ENCODE results near the gene CHD8.

CHD8 gene

DNA sequence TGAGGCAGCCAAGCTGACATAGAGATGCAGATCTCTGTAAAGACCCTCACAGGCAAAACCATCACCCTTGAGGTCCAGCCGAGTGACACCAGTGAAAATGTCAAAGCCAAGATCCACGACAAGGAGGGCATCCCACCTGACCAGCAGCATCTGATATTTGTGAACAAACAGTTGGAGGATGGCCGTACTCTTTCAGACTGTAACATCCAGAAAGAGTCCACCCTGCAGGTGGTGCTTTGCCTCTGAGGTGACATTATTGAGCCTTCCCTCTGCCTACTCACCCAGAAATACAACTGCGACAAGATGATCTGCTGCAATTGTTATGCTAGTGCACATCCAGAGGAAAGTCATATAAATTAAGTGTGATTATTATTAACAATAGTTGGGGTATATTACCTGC, 57.0 kb downstream of the CHD8 start:
- Histone ChIP-seq H3K79me2 (ENCODE audit: insufficient read depth, low read length) (no peaks in the 10 kb centered on the region), H3K36me3 (ENCODE audit: low read length) (peaks cover 73% of the 10 kb centered on the region), H3K4me3 (ENCODE audit: insufficient read depth, low read length, poor library complexity, severe bottlenecking) (no peak overlapping the region), H3F3A (ENCODE audit: insufficient read depth) (0 out of 2 replicates have a peak, but pooled peaks cover 4% of the 10 kb centered on the region), H3K27ac (ENCODE audit: low read depth, low read length) (no peak overlapping the region), H3K9ac (ENCODE audit: low read length) (no peak overlapping the region), H3K27me3 (ENCODE audit: low read length) (no peaks in the 10 kb centered on the region), H4K20me1 (ENCODE audit: low read depth, low read length) (no peaks in the 10 kb centered on the region), H3K9me3 (ENCODE audit: insufficient read depth, low read length) (no peaks in the 10 kb centered on the region), H3K9me2 (replicated peaks; ENCODE audit: insufficient read depth, low read length) (no peaks in the 10 kb centered on the region), H2AFZ (ENCODE audit: low read depth, low read length, severe bottlenecking) (no peak overlapping the region), H3K4me2 (ENCODE audit: low read depth, low read length, poor library complexity, severe bottlenecking) (no peak overlapping the region)
- no peak for TF ChIP-seq EZH2phosphoT487 (conservative IDR thresholded peaks at IDR 0.05; ENCODE audit: low read length)

DNA sequence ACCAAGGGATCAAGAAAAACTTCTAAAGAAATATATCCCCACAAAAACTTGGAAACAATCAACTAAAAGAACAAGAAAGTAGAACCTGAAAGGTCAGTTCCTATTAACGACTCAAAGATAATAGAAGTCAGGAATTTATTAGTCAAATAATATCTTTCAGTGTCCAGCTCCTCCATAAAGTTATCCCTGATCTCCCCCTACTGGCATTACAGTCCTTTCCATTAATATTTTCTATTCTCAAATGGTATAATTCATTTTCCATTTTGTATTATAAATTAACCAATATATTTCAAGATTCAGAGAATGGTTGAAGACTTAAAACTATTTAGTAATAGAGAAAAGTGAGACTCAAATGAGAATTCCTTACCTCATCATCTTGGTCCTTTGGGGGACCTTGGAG, 60.5 kb downstream of the CHD8 start:
- H3K27ac ChIP-seq (ENCODE audit: low read depth, low read length): no peak overlapping the region
- TF ChIP-seq, protein P1, sequence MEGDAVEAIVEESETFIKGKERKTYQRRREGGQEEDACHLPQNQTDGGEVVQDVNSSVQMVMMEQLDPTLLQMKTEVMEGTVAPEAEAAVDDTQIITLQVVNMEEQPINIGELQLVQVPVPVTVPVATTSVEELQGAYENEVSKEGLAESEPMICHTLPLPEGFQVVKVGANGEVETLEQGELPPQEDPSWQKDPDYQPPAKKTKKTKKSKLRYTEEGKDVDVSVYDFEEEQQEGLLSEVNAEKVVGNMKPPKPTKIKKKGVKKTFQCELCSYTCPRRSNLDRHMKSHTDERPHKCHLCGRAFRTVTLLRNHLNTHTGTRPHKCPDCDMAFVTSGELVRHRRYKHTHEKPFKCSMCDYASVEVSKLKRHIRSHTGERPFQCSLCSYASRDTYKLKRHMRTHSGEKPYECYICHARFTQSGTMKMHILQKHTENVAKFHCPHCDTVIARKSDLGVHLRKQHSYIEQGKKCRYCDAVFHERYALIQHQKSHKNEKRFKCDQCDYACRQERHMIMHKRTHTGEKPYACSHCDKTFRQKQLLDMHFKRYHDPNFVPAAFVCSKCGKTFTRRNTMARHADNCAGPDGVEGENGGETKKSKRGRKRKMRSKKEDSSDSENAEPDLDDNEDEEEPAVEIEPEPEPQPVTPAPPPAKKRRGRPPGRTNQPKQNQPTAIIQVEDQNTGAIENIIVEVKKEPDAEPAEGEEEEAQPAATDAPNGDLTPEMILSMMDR (IDR thresholded peaks at IDR 0.05; ENCODE audit: insufficient read depth, low read length, poor library complexity, severe bottlenecking): no peak
- TF ChIP-seq EZH2phosphoT487 (conservative IDR thresholded peaks at IDR 0.05; ENCODE audit: low read length): no peak
- no peaks in the 10 kb centered on the region for H3K9me3 ChIP-seq (ENCODE audit: insufficient read depth, low read length)
- H2AFZ ChIP-seq (ENCODE audit: low read depth, low read length, severe bottlenecking): no peak overlapping the region
- H3K4me2 ChIP-seq (ENCODE audit: low read depth, low read length, poor library complexity, severe bottlenecking): no peak overlapping the region
- no peak overlapping the region for H3K4me3 ChIP-seq (ENCODE audit: insufficient read depth, low read length, poor library complexity, severe bottlenecking)
- H3K79me2 ChIP-seq (ENCODE audit: insufficient read depth, low read length): no peaks in the 10 kb centered on the region
- H4K20me1 ChIP-seq (ENCODE audit: low read depth, low read length): no peaks in the 10 kb centered on the region
- H3K9ac ChIP-seq (ENCODE audit: low read length): no peak overlapping the region
- no peaks in the 10 kb centered on the region for H3K27me3 ChIP-seq (ENCODE audit: low read length)
- H3F3A ChIP-seq (ENCODE audit: insufficient read depth): 0 out of 2 replicates have a peak, but pooled peaks cover 4% of the 10 kb centered on the region
- peaks cover 64% of the 10 kb centered on the region for H3K36me3 ChIP-seq (ENCODE audit: low read length)
- H3K9me2 ChIP-seq (replicated peaks; ENCODE audit: insufficient read depth, low read length): no peaks in the 10 kb centered on the region

DNA sequence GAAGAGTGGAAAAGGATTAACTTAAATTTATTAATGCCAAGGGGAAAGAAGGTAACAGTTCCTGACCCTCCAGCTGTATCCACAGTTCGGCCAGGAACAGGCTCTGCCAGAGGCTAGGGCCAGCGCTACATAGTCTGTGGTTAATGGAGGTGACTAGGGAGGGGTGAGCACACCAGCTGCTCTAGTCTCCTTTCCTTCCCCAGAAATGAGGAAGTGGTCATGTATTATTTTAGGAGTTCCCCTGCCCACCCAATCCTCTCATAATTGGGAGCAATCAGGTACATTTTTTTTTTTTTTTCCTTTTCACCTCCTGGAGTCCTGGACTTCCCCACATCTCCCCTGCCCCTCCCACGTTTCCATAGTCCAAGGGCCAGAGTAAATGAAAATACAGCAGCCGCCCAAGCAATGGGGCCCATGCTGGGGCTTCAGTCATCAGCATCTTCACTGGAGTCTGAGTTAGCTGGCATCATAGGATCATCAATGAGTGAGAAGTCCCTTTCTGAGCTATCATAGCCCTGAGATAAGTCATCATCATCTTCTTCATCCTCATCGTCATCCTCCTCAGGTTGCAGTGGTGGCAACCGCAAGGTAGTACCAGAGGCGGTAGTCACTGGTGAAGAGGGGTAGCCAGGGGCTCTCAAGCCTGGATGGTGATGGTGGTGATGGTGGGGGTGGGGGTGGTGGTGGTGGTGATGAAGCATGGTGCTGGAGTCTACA, 70.6 kb downstream of the CHD8 start:
- peak overlapping the region; percentile 94 for H3K4me2 ChIP-seq (ENCODE audit: low read depth, low read length, poor library complexity, severe bottlenecking)
- no peaks in the 10 kb centered on the region for H3K9me2 ChIP-seq (replicated peaks; ENCODE audit: insufficient read depth, low read length)
- H3K9me3 ChIP-seq (ENCODE audit: insufficient read depth, low read length): no peaks in the 10 kb centered on the region
- peak overlapping the region; percentile 85 for H3K4me3 ChIP-seq (ENCODE audit: insufficient read depth, low read length, poor library complexity, severe bottlenecking)
- peaks cover 37% of the 10 kb centered on the region for H3F3A ChIP-seq (ENCODE audit: insufficient read depth)
- peak overlapping the region; percentile 89 for H3K9ac ChIP-seq (ENCODE audit: low read length)
- peak overlapping the region; percentile 89 for H3K27ac ChIP-seq (ENCODE audit: low read depth, low read length)
- peaks cover 3% of the 10 kb centered on the region for H4K20me1 ChIP-seq (ENCODE audit: low read depth, low read length)
- H3K36me3 ChIP-seq (ENCODE audit: low read length): peaks cover 21% of the 10 kb centered on the region; the same call in 1 of the 2 replicates
- TF ChIP-seq, protein P1 (IDR thresholded peaks at IDR 0.05; ENCODE audit: insufficient read depth, low read length, poor library complexity, severe bottlenecking): no peak
- no peak for TF ChIP-seq EZH2phosphoT487 (conservative IDR thresholded peaks at IDR 0.05; ENCODE audit: low read length)
- H3K27me3 ChIP-seq (ENCODE audit: low read length): no peaks in the 10 kb centered on the region
- no peak overlapping the region for H2AFZ ChIP-seq (ENCODE audit: low read depth, low read length, severe bottlenecking)
- H3K79me2 ChIP-seq (ENCODE audit: insufficient read depth, low read length): peaks cover 35% of the 10 kb centered on the region

DNA sequence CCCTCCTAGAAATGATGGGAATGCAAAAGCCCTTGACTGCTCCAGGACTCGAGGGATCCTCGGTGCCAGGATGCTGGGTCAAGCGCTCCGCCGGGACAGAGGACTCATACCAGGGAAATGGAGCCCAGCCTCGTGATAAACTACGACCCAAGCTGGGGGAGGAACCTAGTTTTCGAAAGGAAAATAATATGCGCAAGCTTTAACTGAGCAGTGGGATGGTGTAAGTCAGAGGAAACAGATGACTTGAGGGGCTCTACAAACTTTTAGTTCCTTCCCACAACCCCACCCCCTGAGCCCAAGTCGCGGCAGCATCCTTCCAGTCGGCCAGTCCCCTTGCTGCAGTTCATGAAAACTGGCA, 71.5 kb downstream of the CHD8 start:
- Histone ChIP-seq H3K27ac (ENCODE audit: low read depth, low read length) (peak overlapping the region; percentile 89), H3F3A (ENCODE audit: insufficient read depth) (peaks cover 34% of the 10 kb centered on the region), H3K9me3 (ENCODE audit: insufficient read depth, low read length) (no peaks in the 10 kb centered on the region), H3K27me3 (ENCODE audit: low read length) (no peaks in the 10 kb centered on the region), H4K20me1 (ENCODE audit: low read depth, low read length) (peaks cover 3% of the 10 kb centered on the region), H3K4me3 (ENCODE audit: insufficient read depth, low read length, poor library complexity, severe bottlenecking) (peak overlapping the region; percentile 85), H2AFZ (ENCODE audit: low read depth, low read length, severe bottlenecking) (peak overlapping the region; percentile 87), H3K79me2 (ENCODE audit: insufficient read depth, low read length) (peaks cover 44% of the 10 kb centered on the region), H3K36me3 (ENCODE audit: low read length) (peaks cover 15% of the 10 kb centered on the region; the same call in 1 of the 2 replicates), H3K9ac (ENCODE audit: low read length) (peak overlapping the region; percentile 89), H3K9me2 (replicated peaks; ENCODE audit: insufficient read depth, low read length) (no peaks in the 10 kb centered on the region), H3K4me2 (ENCODE audit: low read depth, low read length, poor library complexity, severe bottlenecking) (peak overlapping the region; percentile 94)
- no peak for TF ChIP-seq EZH2phosphoT487 (conservative IDR thresholded peaks at IDR 0.05; ENCODE audit: low read length)
- TF ChIP-seq, protein P1 (IDR thresholded peaks at IDR 0.05; ENCODE audit: insufficient read depth, low read length, poor library complexity, severe bottlenecking): no peak
